HepG2 (cell line): ENCODE results near the gene PNLIPRP2. TPM values are rescaled to one million over a fixed set of nuclear protein-coding genes. Genes with fewer than 3 reads are reported as not detected.

Experiments
- ATAC-seq: fragments of 200-7000 bp; cut with Tn5 transposase; 3 replicates; pipeline ENCODE4 v1.9.1; 2020; ENCODE audit warnings: mild to moderate bottlenecking, moderate library complexity
- BruUV-seq: library from RNA; stranded (reverse); fragments of 400-500 nt; replicated peaks from 2 replicates; lab custom pipeline; 2021; lab: Mats Ljungman, UMichigan
- CTCF ChIA-PET: fragments of 300-600 bp; formaldehyde crosslinking; extraction: SDS; loops from one replicate; lab custom pipeline; 2021; ENCODE audit warnings: low total read pairs, inconsistent platforms, low intra/inter-chr PET ratio; lab: Yijun Ruan, JAX
- POLR2A ChIA-PET: fragments of 350-600 bp; sonication (Branson Sonifier 250); formaldehyde crosslinking; loops from one replicate; lab custom pipeline; 2020; ENCODE audit warnings: antibody characterized with exemption, inconsistent platforms; lab: Yijun Ruan, JAX
- DNase-seq: peaks from one replicate; pipeline ENCODE4 v3.0.0-alpha.2; 2015; ENCODE audit warnings: low spot score
- FAIRE-seq: peaks from 3 replicates; lab custom pipeline; 2011; peaks lifted over from hg19 to GRCh38; lab: Jason Lieb, UNC
- H2AFZ ChIP-seq: one replicate; pipeline ENCODE4 v1.6.1; 2011; ENCODE audit warnings: low read length, inconsistent platforms
- H3K27ac ChIP-seq: fragments of 300-600 bp; 3 replicates; pipeline ENCODE4 v1.8.0; 2011; ENCODE audit warnings: mixed run types, mild to moderate bottlenecking, mixed read lengths, low read length, inconsistent platforms; ENCODE audit not compliant: insufficient read depth; ENCODE audit errors: extremely low read length
- H3K27me3 ChIP-seq, 2 experiments: fragments of 200-600 bp in 1 of 2; 2 replicates in 1 of 2; 3 replicates in 1 of 2; pipeline versions ENCODE4 v1.6.0 to v1.8.0; 2011; ENCODE audit warnings: low read length in 2 of 2, mild to moderate bottlenecking in 2 of 2, moderate library complexity in 2 of 2, inconsistent platforms in 1 of 2; ENCODE audit not compliant: insufficient read depth in 2 of 2, control insufficient read depth in 1 of 2
- H3K36me3 ChIP-seq, 2 experiments: fragments of 200-600 bp in 1 of 2; replicated peaks in 1 of 2; 2 replicates in 1 of 2; 3 replicates in 1 of 2; pipeline versions ENCODE4 v1.5.1 to v1.8.0; 2011; ENCODE audit warnings: low read length in 2 of 2, inconsistent platforms in 1 of 2; ENCODE audit not compliant: insufficient read depth in 2 of 2, control insufficient read depth in 1 of 2
- H3K4me1 ChIP-seq: 2 replicates; pipeline ENCODE4 v1.5.1; 2012; ENCODE audit warnings: low read length, inconsistent platforms; ENCODE audit not compliant: insufficient read depth
- H3K4me2 ChIP-seq: 2 replicates; pipeline ENCODE4 v1.6.0; 2011; ENCODE audit warnings: low read depth, low read length, inconsistent platforms
- H3K4me3 ChIP-seq, 3 experiments: fragments of 200-600 bp in 1 of 3; sonication (generic), shearing (Covaris generic) in 1 of 3; replicated peaks in 1 of 3; 2 replicates each; pipeline ENCODE4 v1.5.1; 2011 to 2016; ENCODE audit warnings: low read length in 3 of 3, inconsistent platforms in 2 of 3, low read depth in 2 of 3, mild to moderate bottlenecking in 2 of 3, control low read depth in 1 of 3, mixed read lengths in 1 of 3; ENCODE audit not compliant: insufficient read depth in 1 of 3
- H3K79me2 ChIP-seq: one replicate; pipeline ENCODE4 v1.6.1; 2011; ENCODE audit warnings: low read length, inconsistent platforms; ENCODE audit not compliant: insufficient read depth
- H3K9ac ChIP-seq: 2 replicates; pipeline ENCODE4 v1.6.0; 2011; ENCODE audit warnings: mild to moderate bottlenecking, low read depth, low read length, inconsistent platforms; ENCODE audit not compliant: insufficient read depth
- H3K9me3 ChIP-seq: 2 replicates; pipeline ENCODE4 v1.5.1; 2012; ENCODE audit warnings: mild to moderate bottlenecking, low read length
- H4K20me1 ChIP-seq: 2 replicates; pipeline ENCODE4 v1.6.0; 2011; ENCODE audit warnings: inconsistent platforms, mild to moderate bottlenecking, low read length, moderate library complexity; ENCODE audit not compliant: insufficient read depth
- BRD4 ChIP-seq: sonication (generic); formaldehyde crosslinking; IDR thresholded peaks from 2 replicates; pipeline ENCODE4 v1.4.0; 2020; ENCODE audit warnings: missing genetic modification reagents
- CAMTA2 ChIP-seq: sonication (generic); formaldehyde crosslinking; IDR thresholded peaks from 2 replicates; pipeline ENCODE4 v1.4.0; 2020; ENCODE audit warnings: mild to moderate bottlenecking, missing genetic modification reagents, borderline replicate concordance
- JUND ChIP-seq: sonication (generic); formaldehyde crosslinking; IDR thresholded peaks from 2 replicates; pipeline ENCODE4 v1.8.0; 2022; ENCODE audit warnings: mild to moderate bottlenecking, missing genetic modification reagents
- NFKBIZ ChIP-seq: IDR thresholded peaks from 2 replicates; pipeline ENCODE4 v1.6.1; 2018; ENCODE audit warnings: missing genetic modification reagents, missing compliant biosample characterization
- PHF8 ChIP-seq: sonication (generic); formaldehyde crosslinking; IDR thresholded peaks from 2 replicates; pipeline ENCODE4 v1.5.0; 2020; ENCODE audit warnings: missing genetic modification reagents
- SRSF4 ChIP-seq: fragments of 200-400 bp; formaldehyde crosslinking; IDR thresholded peaks from one replicate; pipeline ENCODE4 v1.6.1; 2018; ENCODE audit warnings: mild to moderate bottlenecking, low read depth, low read length, moderate library complexity; ENCODE audit not compliant: poor library complexity, severe bottlenecking
- ZC3H4 ChIP-seq: sonication (generic); formaldehyde crosslinking; IDR thresholded peaks from 2 replicates; pipeline ENCODE4 v1.4.0; 2020; ENCODE audit warnings: missing genetic modification reagents, borderline replicate concordance
- ZNF10 ChIP-seq: sonication (generic); formaldehyde crosslinking; IDR thresholded peaks from 2 replicates; pipeline ENCODE4 v1.4.0; 2020; ENCODE audit warnings: mild to moderate bottlenecking, low read depth, missing genetic modification reagents, borderline replicate concordance
- ZNF382 ChIP-seq: sonication (generic); formaldehyde crosslinking; IDR thresholded peaks from 2 replicates; pipeline ENCODE4 v1.5.0; 2020; ENCODE audit warnings: missing genetic modification reagents, mild to moderate bottlenecking, borderline replicate concordance
- ZNF781 ChIP-seq: sonication (generic); formaldehyde crosslinking; IDR thresholded peaks from 2 replicates; pipeline ENCODE4 v1.5.1; 2020; ENCODE audit warnings: borderline replicate concordance, mild to moderate bottlenecking, missing genetic modification reagents; ENCODE audit errors: not compliant biosample characterization
- ZNF800 ChIP-seq: sonication (generic); formaldehyde crosslinking; IDR thresholded peaks from 2 replicates; pipeline ENCODE4 v1.4.0; 2020; ENCODE audit warnings: missing genetic modification reagents
- ZNF841 ChIP-seq: sonication (generic); formaldehyde crosslinking; IDR thresholded peaks from 2 replicates; pipeline ENCODE4 v1.8.1; 2023; ENCODE audit warnings: missing genetic modification reagents, borderline replicate concordance
- WGBS: methylation state at CpG from one replicate; pipeline ENCODE4 v1.1.6; 2017; ENCODE audit warnings: low lambda C conversion rate; 5-methylcytosine and 5-hydroxymethylcytosine counted together
- in situ Hi-C: cut with HindIII; loops from 2 replicates; pipeline ENCODE4 v1.10.0; 2017; ENCODE audit warnings: low pct_unique_long_range_greater_than_20kb; ENCODE audit not compliant: extremely low pct_ligation_motif_present
- intact Hi-C: fragments of 100-400 bp; cut with micrococcal nuclease; formaldehyde crosslinking; loops from one replicate; pipeline ENCODE4 v1.10.0; 2022; ENCODE audit not compliant: unreplicated experiment
- polyA plus RNA-seq, 8 experiments: library from polyadenylated mRNA; depleted of rRNA in 3 of 8; stranded (reverse) in 7 of 8; unstranded in 1 of 8; fragments of >200 nt; fragmentation: Illumina TruSeq in 4 of 8; extraction: Trizol in 4 of 8; gene quantifications; 2 replicates each; pipeline versions ENCODE4 v1.2.1 to v1.2.3, GENCODE V29; 2011 to 2016; ENCODE audit warnings: low read depth in 4 of 8, missing spikeins in 1 of 8, mixed read lengths in 1 of 8; ENCODE audit not compliant: insufficient read depth in 1 of 8
- total RNA-seq, 5 experiments: library from RNA; depleted of rRNA; stranded (reverse); fragments of >200 nt; fragmentation: Illumina TruSeq; extraction: Trizol; gene quantifications; 2 replicates each; pipeline ENCODE4 v1.2.3, GENCODE V29; 2016; ENCODE audit warnings: low read depth in 1 of 5
- TF ChIP-seq, protein P1 (sequence below): sonication (generic); formaldehyde crosslinking; IDR thresholded peaks from 2 replicates; pipeline ENCODE4 v1.5.1; 2020; ENCODE audit warnings: mild to moderate bottlenecking, missing genetic modification reagents, moderate library complexity
- TF ChIP-seq, protein P2 (sequence below): sonication (generic); formaldehyde crosslinking; IDR thresholded peaks from 2 replicates; pipeline ENCODE4 v1.5.1; 2020; ENCODE audit warnings: mild to moderate bottlenecking, moderate library complexity, missing genetic modification reagents

The PNLIPRP2 gene
- total and polyA plus RNA-seq, 2 of the 13 experiments (the other 11 are each of a cell fraction or from before 2014, with no cell fraction given), result 0.21 to 0.97 TPM

DNA sequence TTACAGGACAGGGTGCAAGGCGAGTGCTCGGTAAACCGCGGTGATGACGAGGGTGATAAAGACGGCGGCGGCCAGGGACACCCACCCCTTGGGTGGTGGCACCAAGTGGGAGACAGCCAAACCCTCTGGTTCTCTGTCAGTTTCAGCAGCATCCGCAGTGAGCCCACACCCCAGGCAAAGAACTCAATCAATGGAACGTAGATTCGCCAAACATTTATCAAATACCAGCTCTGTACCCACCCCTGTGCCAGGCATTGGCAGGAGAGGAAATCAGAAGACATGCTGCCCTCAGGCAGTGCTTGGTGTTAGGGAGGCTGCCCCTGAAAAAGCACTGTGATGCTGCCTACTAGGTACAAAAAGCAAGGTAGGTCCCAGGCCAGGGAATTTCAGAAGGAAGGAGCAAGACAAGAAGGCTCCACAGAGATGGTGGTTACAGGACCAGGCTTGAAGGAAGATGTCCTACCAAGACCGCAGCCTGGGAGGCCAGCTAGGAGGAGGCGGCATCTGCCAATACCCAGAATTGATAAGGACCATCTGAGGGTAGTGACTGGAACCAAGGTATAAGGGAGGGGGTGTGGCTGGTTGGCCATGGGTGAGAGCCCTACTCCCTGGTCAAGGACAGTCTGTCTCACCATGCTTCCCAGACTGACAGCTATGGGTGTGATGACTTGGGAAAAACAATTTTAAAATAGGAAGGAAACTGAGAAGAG, 10.2 kb upstream of the PNLIPRP2 start:
- Histone ChIP-seq H3K4me3 (no peak overlapping the region), H3K9ac (no peak overlapping the region), H3K36me3 (no peaks in the 10 kb centered on the region), H3K27ac (no peak overlapping the region), H3K27me3 (peaks cover 1 to 8% of the 10 kb centered on the region in 2 experiments; a peak in 3 of 5 replicates), H4K20me1 (no peaks in the 10 kb centered on the region), H3K4me1 (no peaks in the 10 kb centered on the region), H3K9me3 (no peaks in the 10 kb centered on the region), H3K4me2 (no peak overlapping the region), H3K79me2 (no peaks in the 10 kb centered on the region), H2AFZ (no peak overlapping the region)
- intact Hi-C loops, result no loop called here
- no peak for FAIRE-seq
- no TSS peak for BruUV-seq
- no peak for DNase-seq
- in situ Hi-C loops, result no loop called here
- 75% methylated on average over 12 of the region's 13 CpGs for WGBS
- POLR2A ChIA-PET, result no interaction called here
- no peak for ATAC-seq
- CTCF ChIA-PET, result no interaction called here
- no peak for TF ChIP-seq NFKBIZ (CRISPR knock-in tag)
- no peak for TF ChIP-seq ZNF10
- TF ChIP-seq ZC3H4, result no peak
- no peak for TF ChIP-seq ZNF781 (CRISPR knock-in tag)

DNA sequence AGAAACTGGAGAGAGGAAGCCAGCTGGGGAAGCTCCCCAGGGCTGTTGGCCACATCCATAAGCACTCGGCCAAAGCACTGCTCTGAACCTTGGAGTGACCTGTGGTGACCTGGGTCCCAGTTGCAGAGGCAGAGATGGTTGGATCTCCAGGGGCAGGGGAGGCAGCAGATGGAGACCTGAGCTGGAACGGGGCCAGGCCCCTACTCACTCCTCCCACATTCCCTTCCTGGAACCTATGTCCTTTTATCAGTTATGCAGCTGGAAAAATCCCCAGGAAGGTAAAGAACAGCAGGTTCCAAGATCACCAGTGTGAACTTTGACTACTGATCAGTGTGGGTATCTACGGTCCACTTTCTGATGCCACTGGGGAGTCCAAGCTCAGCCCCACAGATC, 9.6 kb upstream of the PNLIPRP2 start:
- 13% methylated on average over 2 of the region's 3 CpGs for WGBS
- FAIRE-seq (no peak), DNase-seq (no peak), ATAC-seq (no peak)
- BruUV-seq, result no TSS peak
- CTCF ChIA-PET, result no interaction called here
- intact Hi-C loops (no loop called here), in situ Hi-C loops (no loop called here)
- Histone ChIP-seq H3K4me2 (no peak overlapping the region), H3K9ac (no peak overlapping the region), H4K20me1 (no peaks in the 10 kb centered on the region), H3K27ac (no peak overlapping the region), H2AFZ (no peak overlapping the region), H3K4me1 (no peaks in the 10 kb centered on the region), H3K9me3 (no peaks in the 10 kb centered on the region), H3K36me3 (no peaks in the 10 kb centered on the region), H3K4me3 (no peak overlapping the region), H3K79me2 (no peaks in the 10 kb centered on the region), H3K27me3 (peaks cover 1 to 6% of the 10 kb centered on the region in 2 experiments; a peak in 3 of 5 replicates)
- POLR2A ChIA-PET, result no interaction called here
- TF ChIP-seq ZNF841 (CRISPR knock-in tag), result no peak
- TF ChIP-seq, protein P1, sequence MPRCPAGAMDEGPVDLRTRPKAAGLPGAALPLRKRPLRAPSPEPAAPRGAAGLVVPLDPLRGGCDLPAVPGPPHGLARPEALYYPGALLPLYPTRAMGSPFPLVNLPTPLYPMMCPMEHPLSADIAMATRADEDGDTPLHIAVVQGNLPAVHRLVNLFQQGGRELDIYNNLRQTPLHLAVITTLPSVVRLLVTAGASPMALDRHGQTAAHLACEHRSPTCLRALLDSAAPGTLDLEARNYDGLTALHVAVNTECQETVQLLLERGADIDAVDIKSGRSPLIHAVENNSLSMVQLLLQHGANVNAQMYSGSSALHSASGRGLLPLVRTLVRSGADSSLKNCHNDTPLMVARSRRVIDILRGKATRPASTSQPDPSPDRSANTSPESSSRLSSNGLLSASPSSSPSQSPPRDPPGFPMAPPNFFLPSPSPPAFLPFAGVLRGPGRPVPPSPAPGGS (CRISPR knock-in tag), result no peak
- TF ChIP-seq, protein P2, sequence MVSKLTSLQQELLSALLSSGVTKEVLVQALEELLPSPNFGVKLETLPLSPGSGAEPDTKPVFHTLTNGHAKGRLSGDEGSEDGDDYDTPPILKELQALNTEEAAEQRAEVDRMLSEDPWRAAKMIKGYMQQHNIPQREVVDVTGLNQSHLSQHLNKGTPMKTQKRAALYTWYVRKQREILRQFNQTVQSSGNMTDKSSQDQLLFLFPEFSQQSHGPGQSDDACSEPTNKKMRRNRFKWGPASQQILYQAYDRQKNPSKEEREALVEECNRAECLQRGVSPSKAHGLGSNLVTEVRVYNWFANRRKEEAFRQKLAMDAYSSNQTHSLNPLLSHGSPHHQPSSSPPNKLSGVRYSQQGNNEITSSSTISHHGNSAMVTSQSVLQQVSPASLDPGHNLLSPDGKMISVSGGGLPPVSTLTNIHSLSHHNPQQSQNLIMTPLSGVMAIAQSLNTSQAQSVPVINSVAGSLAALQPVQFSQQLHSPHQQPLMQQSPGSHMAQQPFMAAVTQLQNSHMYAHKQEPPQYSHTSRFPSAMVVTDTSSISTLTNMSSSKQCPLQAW, result no peak
- TF ChIP-seq CAMTA2 (CRISPR knock-in tag), result no peak
- TF ChIP-seq ZNF382 (CRISPR knock-in tag), result no peak
- TF ChIP-seq JUND, result no peak
- no peak for TF ChIP-seq ZNF800 (CRISPR knock-in tag)
- TF ChIP-seq PHF8 (CRISPR knock-in tag), result no peak
- no peak for TF ChIP-seq BRD4 (CRISPR knock-in tag)
- TF ChIP-seq SRSF4, result no peak
